Astrocyte of the cerebellum (primary cell): ENCODE results near the gene GLDC.

ENCODE experiments used
- DNase-seq: peaks from one replicate; pipeline ENCODE4 v3.0.0-alpha.2; 2011; ENCODE audit warnings: low read depth
- H3K4me3 ChIP-seq: 2 replicates; pipeline ENCODE4 v1.5.1; 2011; ENCODE audit warnings: mild to moderate bottlenecking, low read depth, low read length, moderate library complexity
- in situ Hi-C: cut with HindIII; loops from 2 replicates; pipeline ENCODE4 v1.10.0; 2017; ENCODE audit warnings: low sequenced_read_pairs
- TF ChIP-seq, protein P1 (sequence below): IDR thresholded peaks from 2 replicates; pipeline ENCODE4 v1.5.1; 2012; ENCODE audit warnings: low read length, low read depth, moderate library complexity, mild to moderate bottlenecking; ENCODE audit errors: missing control alignments

GLDC gene

DNA sequence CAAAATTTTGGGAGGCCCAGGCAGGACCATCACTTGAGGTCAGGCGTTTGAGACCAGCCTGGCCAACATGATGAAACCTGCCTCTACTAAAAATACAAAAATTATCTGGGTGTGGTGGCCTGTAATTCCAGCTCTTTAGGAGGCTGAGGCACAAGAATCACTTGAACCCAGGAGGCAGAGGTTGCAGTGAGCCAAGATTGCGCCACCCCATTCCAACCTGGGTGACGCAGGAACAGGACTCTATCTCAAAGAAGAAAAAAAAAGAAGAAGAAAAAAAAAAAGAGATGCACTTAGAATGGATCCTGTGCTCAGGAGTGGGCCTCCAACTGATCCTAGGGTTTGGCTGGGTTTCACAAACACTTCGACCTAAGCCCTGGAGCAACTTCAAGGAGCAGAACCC is 45.1 kb downstream of the GLDC start:
- in situ Hi-C loops, result no loop called here
- H3K4me3 ChIP-seq, result no peak overlapping the region
- DNase-seq, result no peak
- TF ChIP-seq, protein P1, sequence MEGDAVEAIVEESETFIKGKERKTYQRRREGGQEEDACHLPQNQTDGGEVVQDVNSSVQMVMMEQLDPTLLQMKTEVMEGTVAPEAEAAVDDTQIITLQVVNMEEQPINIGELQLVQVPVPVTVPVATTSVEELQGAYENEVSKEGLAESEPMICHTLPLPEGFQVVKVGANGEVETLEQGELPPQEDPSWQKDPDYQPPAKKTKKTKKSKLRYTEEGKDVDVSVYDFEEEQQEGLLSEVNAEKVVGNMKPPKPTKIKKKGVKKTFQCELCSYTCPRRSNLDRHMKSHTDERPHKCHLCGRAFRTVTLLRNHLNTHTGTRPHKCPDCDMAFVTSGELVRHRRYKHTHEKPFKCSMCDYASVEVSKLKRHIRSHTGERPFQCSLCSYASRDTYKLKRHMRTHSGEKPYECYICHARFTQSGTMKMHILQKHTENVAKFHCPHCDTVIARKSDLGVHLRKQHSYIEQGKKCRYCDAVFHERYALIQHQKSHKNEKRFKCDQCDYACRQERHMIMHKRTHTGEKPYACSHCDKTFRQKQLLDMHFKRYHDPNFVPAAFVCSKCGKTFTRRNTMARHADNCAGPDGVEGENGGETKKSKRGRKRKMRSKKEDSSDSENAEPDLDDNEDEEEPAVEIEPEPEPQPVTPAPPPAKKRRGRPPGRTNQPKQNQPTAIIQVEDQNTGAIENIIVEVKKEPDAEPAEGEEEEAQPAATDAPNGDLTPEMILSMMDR, result no peak

DNA sequence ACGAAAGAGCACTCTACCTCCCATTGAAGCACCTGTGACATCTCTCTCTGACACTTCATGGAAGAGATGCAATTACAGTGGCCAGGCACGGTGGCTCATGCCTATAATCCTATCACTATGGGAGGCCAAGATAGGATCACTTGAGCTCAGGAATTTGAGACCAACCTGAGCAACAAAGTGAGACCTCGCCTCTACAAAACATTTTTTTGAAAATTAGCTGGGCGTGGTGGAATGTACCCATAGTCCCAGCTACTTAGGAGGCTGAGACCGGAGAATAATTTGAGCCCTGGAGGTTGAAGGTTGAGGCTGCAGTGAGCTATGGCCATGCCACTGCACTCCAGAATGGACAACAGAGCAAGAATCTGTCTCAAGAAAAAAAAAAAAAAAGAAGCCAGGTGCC is 45.5 kb downstream of the GLDC start:
- no peak overlapping the region for H3K4me3 ChIP-seq
- in situ Hi-C loops, result no loop called here
- TF ChIP-seq, protein P1, result no peak
- DNase-seq, result no peak

DNA sequence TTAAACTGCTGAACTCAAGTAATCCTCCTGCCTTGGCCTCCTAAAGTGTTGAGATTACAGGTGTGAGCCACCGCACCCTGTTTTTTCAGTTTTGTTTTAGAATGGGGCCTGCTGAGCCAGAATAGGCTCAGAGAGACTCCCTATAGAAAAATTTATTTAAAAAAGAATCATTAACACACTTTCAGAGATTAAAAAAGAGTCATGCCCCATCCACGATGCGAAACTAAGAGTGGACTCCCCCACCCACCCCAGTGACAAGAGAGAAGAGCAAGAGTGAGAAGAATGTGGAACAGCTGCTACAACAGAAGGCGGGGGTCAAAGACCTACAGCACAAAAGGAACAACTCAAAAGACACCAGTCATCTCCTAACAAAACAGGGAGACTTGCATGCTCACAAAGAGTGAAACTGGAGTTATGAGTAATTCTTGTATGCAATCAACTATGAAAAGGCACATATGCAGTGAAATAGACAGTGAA is 47.2 kb downstream of the GLDC start:
- TF ChIP-seq, protein P1, result no peak
- no peak for DNase-seq

DNA sequence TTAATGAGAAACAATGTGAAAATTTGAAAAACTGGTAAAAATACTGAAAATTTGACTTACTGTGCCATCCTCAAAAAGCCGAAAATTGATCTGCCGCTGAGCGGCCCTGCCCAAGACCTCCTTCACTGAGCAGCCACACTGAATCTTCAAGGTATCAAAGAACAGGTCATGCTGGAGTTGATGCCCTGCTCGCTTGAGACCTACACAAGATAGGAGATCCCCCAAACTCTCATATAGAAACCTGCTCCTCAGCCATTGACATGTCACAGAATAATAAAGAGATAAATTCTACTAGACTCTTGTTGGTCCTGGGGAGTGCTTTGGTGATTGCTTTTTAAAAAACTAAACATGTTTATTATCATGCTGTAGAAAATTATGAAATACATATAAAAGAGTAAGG is 52.7 kb downstream of the GLDC start:
- no peak overlapping the region for H3K4me3 ChIP-seq
- TF ChIP-seq, protein P1, result no peak
- DNase-seq, result no peak
- in situ Hi-C loops, result no loop called here

More for the DNA sequence above, 47.2 kb downstream of the GLDC start:
- in situ Hi-C loops, result no loop called here
- no peak overlapping the region for H3K4me3 ChIP-seq

DNA sequence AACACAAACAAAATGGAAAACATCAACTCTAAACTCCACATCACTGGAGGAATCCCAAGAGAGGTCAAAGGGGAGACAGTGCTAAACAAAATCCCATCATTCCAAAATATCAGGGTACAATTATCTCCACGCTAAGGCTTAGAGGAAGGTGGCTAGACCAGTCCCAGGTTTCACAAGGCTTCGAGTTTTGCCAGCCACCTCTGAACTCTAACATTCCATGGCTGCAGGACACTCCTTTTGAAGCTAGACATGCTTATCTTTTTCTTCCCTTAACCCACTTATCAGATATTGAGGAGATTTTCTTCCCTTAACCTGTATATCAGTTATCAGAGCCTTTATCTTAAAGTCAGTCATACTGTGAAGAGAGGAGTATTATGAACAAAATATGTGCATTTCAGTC is 53.3 kb downstream of the GLDC start:
- in situ Hi-C loops, result no loop called here
- no peak for DNase-seq
- H3K4me3 ChIP-seq, result no peak overlapping the region
- TF ChIP-seq, protein P1, result no peak

DNA sequence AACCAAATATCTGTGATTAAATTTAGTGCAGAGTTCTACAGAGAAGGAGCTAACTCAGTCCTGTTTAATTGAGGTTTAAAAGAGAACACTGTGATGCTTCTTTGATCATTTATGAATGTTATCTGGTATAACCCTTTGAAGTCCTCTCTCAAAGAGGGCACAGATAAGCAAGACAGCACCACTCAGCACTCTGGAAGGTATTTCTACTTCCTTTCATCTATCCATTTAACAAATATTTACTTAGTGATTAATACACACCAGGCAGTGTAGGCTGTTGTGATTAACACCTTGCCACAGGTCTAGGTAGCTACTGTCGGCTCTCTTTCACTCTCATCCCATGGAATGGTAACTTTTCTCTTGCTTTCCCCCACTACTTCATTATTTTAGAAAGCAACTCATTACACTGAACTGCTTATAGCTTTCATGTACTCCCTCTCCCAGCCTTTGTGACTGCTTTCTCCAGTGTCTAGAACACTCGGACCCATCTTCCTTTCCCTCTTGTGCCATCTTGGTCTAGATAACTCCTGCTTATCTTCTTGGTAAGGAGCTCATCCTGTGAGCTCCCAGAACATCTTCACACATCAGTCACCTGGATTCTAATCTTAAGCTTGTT is 54.7 kb downstream of the GLDC start:
- in situ Hi-C loops, result no loop called here
- no peak overlapping the region for H3K4me3 ChIP-seq
- TF ChIP-seq, protein P1, result no peak
- no peak for DNase-seq
